ENCODE measurements around the gene ADCYAP1. TPM values are rescaled to one million over a fixed set of nuclear protein-coding genes. Genes with fewer than 3 reads are reported as not detected.

The ADCYAP1 gene
- total RNA-seq, 2 experiments from 2014 or later: not detected

DNA sequence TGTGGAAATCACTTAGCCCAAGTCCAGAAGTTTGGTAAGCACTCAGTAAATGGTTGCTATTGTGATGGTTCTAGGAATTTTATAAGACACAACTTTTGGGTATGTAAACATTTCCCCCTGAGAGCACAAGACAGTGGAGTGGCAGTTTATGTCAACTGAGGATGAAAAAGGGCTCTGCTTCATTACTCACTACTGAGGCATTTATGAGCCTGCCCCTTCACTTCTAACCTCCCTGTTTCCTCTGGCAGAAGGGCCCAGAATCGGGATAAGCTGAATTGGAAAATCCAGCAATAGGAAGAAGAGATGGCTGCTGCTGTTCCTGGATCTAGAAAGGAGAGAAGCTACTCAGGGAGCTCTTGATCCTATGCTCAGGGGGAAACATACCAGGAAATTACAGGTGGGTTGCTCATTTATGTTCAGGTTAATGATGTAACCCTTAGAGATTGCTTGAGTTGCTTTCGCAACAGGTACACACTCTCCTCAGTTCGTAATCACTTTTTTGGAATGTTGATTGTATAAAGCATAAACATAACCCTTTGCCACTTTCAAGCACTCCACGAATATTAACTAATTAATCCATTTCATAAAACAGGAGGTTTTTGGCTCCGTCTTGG is 46.3 kb downstream of the ADCYAP1 start:
- intact Hi-C loops (cut with micrococcal nuclease): no loop called here
- Mint-ChIP-seq H3K36me3 (ENCODE audit: low read depth) (no peaks in the 10 kb centered on the region), H3K4me3 (no peak overlapping the region), H3K27ac (no peak overlapping the region), H3K4me1 (ENCODE audit: low read depth) (no peaks in the 10 kb centered on the region), H3K27me3 (ENCODE audit: low read depth) (peaks cover 6% of the 10 kb centered on the region), H3K9me3 (no peaks in the 10 kb centered on the region)
- DNase-seq: no peak
- CTCF ChIA-PET: interaction anchor here (1.3 kb wide), 1 partner anchor 11 kb away, joined by 4 read pairs; no protein-coding TSS in a partner anchor

DNA sequence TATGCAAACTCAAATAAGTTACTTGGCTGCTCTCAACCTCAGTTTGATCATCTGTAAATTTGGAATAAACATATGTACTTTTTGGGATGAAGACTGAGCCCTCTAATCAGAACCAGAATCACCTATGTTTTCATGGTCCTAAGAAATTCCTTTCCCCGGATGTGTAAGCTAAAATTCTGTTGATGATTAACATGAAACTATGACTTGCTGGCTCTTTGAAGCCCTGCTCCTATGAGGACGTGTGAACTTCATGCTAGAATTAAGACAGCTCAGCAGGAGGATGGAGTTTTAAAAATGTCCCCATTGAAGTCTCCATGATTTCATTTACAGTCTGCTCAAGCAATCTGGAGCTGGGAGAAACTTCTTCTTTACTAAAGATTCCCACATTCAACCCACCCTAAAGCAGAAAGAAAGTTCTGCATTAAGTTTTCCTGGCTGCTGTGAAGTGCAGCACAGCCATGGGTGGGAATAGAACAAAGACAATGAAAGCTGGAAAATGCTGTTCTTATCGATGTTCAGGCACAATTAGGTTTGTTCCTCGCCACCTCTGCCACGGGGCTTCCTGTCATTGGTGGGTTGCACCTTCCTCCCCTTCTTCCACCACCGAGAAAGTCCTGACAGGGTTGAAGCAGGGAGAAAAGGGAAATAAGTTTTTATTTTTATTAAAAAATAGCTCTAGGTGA is 50.9 kb downstream of the ADCYAP1 start:
- Mint-ChIP-seq H3K4me1 (ENCODE audit: low read depth) (no peaks in the 10 kb centered on the region), H3K9me3 (no peaks in the 10 kb centered on the region), H3K36me3 (ENCODE audit: low read depth) (no peaks in the 10 kb centered on the region), H3K27ac (no peak overlapping the region), H3K4me3 (no peak overlapping the region), H3K27me3 (ENCODE audit: low read depth) (peaks cover 5% of the 10 kb centered on the region)
- no peak for DNase-seq
- intact Hi-C loops (cut with micrococcal nuclease): no loop called here
- CTCF ChIA-PET: interaction anchor here (1.2 kb wide), 1 partner anchor 93 kb away, joined by 3 read pairs; no protein-coding TSS in a partner anchor

DNA sequence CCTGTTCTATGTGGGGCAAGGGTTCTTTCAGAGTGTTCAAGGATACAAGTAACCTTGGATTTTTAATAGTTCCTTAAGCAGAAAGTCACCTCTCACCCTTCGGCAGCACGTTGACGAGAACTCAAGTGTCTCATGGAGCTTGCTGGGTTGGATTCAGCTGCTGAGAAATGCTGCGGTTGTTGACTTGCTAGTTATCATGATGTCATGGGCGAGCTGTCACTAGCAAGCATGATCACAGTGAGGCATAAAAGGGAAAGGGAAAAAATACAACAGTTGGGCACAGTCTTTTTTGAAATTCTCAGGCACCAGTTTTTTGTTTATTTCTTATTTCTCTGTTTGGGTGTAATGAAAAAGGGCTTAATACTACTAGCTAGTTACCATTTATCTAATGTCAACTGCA is 53.2 kb downstream of the ADCYAP1 start:
- Mint-ChIP-seq H3K4me3 (no peak overlapping the region), H3K27ac (no peak overlapping the region), H3K4me1 (ENCODE audit: low read depth) (peaks cover 4% of the 10 kb centered on the region), H3K9me3 (no peaks in the 10 kb centered on the region), H3K36me3 (ENCODE audit: low read depth) (no peaks in the 10 kb centered on the region), H3K27me3 (ENCODE audit: low read depth) (peaks cover 13% of the 10 kb centered on the region)
- intact Hi-C loops (cut with micrococcal nuclease): no loop called here
- CTCF ChIA-PET: interaction anchor here (1.5 kb wide), 1 partner anchor 93 kb away, joined by 5 read pairs; no protein-coding TSS in a partner anchor
- DNase-seq: no peak

DNA sequence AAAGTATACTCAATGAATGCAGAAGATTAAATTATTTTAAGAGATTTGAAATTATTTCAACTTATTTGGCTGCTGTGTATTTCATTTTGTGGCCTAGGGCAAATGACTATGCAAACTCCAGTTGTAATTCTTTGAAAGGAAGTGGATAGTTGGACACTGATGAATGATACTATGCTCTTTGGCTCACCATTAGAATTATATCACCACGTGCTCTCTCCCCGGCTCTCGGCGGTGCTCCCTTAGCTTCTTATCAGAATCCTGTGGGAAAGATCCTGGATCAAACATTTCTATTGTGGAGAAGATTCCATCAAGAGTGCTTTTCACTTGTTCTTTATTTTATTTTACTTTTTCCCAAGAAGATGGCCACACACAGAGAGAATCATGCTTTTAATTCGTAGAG is 55.2 kb downstream of the ADCYAP1 start:
- no peak overlapping the region for H3K4me3 Mint-ChIP-seq
- H3K4me1 Mint-ChIP-seq (ENCODE audit: low read depth): peaks cover 4% of the 10 kb centered on the region
- no peaks in the 10 kb centered on the region for H3K36me3 Mint-ChIP-seq (ENCODE audit: low read depth)
- CTCF ChIA-PET: interaction anchor here (0.9 kb wide), 1 partner anchor 1176 kb away, joined by 3 read pairs; no protein-coding TSS in a partner anchor
- DNase-seq: no peak
- no peaks in the 10 kb centered on the region for H3K9me3 Mint-ChIP-seq
- peaks cover 13% of the 10 kb centered on the region for H3K27me3 Mint-ChIP-seq (ENCODE audit: low read depth)
- no peak overlapping the region for H3K27ac Mint-ChIP-seq
- intact Hi-C loops (cut with micrococcal nuclease): loop anchor here (5.0 kb wide), 1 partner anchor 53 kb away; no protein-coding TSS in a partner anchor

Other genes with a start within 250 kb of the ADCYAP1 start
- gene TYMS, start 247.2 kb upstream of the ADCYAP1 start, total RNA-seq: 100 to 1,000 TPM; 315 to 325 TPM
- 10 to 100 TPM; 61.3 to 66.1 TPM for gene ENOSF1, start 192.2 kb upstream of the ADCYAP1 start, total RNA-seq
- gene YES1, start 92.6 kb upstream of the ADCYAP1 start, total RNA-seq: 1 to 10 TPM; 6.7 to 8.3 TPM

Data from activated naive CD4-positive, alpha-beta T cell treated with anti-CD3 and anti-CD28 coated beads for 36 hours (primary cell).